ENCODE results near the gene RBMS2.

DNA sequence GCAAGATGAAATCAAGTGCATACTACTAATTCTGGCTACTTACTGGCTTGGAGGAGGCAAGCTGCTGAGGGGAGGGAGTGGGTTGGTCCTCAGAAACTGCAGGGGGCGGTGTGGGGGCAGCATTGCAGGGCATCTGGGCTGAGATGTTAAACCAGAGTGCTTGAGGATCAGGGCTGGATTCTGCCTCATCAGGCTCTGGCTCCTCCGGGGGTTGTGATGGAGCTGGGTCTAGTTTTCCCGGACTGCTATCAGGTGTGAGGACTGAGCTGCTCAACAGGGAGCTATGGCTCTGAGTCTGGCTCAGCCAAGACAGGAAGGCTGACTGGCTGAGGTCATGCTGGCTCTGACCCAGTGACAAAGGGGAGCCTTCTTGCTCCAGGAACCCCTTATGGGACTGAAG lies 79.9 kb downstream of the RBMS2 start:
- TF ChIP-seq EZH2phosphoT487 (IDR thresholded peaks at IDR 0.05; ENCODE audit: insufficient read depth, low read depth) (no peak), EZH2 (IDR thresholded peaks at IDR 0.05; ENCODE audit: insufficient read depth, poor library complexity, severe bottlenecking) (no peak)

All from GM23248 (cell line).